Aorta (tissue), 5 donors: ENCODE data around the gene NKX2-4. TPM values are rescaled to one million over a fixed set of nuclear protein-coding genes. Genes with fewer than 3 reads are reported as not detected.

Experiments used
- ATAC-seq: fragments of 200-7000 bp; cut with Tn5 transposase; one replicate; pipeline ENCODE4 v1.9.1; 2022; ENCODE audit warnings: moderate library complexity; ENCODE audit not compliant: low FRiP score
- DNase-seq, 2 donors: peaks; one replicate each; pipeline ENCODE4 v3.0.0-alpha.2; 2020
- H3K27ac ChIP-seq, 2 donors: one replicate each; pipeline ENCODE4 v1.5.1; 2013; ENCODE audit warnings: low read length in 2 of 2, mild to moderate bottlenecking in 2 of 2, moderate library complexity in 2 of 2, control low read depth in 1 of 2, inconsistent platforms in 1 of 2, low read depth in 1 of 2
- H3K27me3 ChIP-seq, 2 donors: one replicate each; pipeline ENCODE4 v1.6.1; 2013; ENCODE audit warnings: control low read depth in 1 of 2, low read length in 1 of 2, mild to moderate bottlenecking in 1 of 2, moderate library complexity in 1 of 2; ENCODE audit not compliant: insufficient read depth in 2 of 2, control insufficient read depth in 1 of 2
- H3K36me3 ChIP-seq, 2 donors: one replicate each; pipeline ENCODE4 v1.6.1; 2013; ENCODE audit warnings: control low read depth in 1 of 2, low read length in 1 of 2, mild to moderate bottlenecking in 1 of 2; ENCODE audit not compliant: insufficient read depth in 2 of 2, control insufficient read depth in 1 of 2
- H3K4me1 ChIP-seq, 2 donors: one replicate each; pipeline ENCODE4 v1.6.1; 2013; ENCODE audit warnings: low read length in 2 of 2, control low read depth in 1 of 2, mild to moderate bottlenecking in 1 of 2, moderate library complexity in 1 of 2; ENCODE audit not compliant: insufficient read depth in 2 of 2, control insufficient read depth in 1 of 2
- H3K4me3 ChIP-seq, 2 donors: one replicate each; pipeline ENCODE4 v1.5.1; 2013; ENCODE audit warnings: low read length in 2 of 2, control low read depth in 1 of 2, mild to moderate bottlenecking in 1 of 2
- H3K9me3 ChIP-seq: one replicate; pipeline ENCODE4 v1.6.1; 2013; ENCODE audit warnings: mild to moderate bottlenecking, low read length; ENCODE audit not compliant: control insufficient read depth
- WGBS, 2 donors: extraction: QIAGEN DNeasy Blood & Tissue Kit; methylation state at CpG; one replicate each; pipeline ENCODE4 v1.1.7; 2013; 5-methylcytosine and 5-hydroxymethylcytosine counted together
- intact Hi-C, 2 donors: fragments of 100-400 bp; cut with DNase I; formaldehyde crosslinking; loops; one replicate each; pipeline versions ENCODE4 v1.14.2 to v1.15.0; 2022
- polyA plus RNA-seq, 2 donors: library from polyadenylated mRNA; stranded (reverse); fragments of 200-250 nt; gene quantifications; one replicate each; pipeline ENCODE4 v1.2.3, GENCODE V29; 2013
- total RNA-seq, 2 donors: library from RNA; stranded (reverse); fragmentation: NEBNext Ultra II Directional; extraction: Animal tissue kit (Norgen Biotek cat#: 25700); gene quantifications; one replicate each; pipeline ENCODE4 v1.2.1, GENCODE V29; 2021
- donor health status: healthy with polysubstance abuse.
- donor health status: Bipolar disorder and iron deficiency.
- donor health status: DM: no; HTN: no; CAD: no.
- donor health status: DM: no; HTN: no; CAD: no.
- donor health status: DM: yes; HTN: yes; CAD: no.

Gene NKX2-4
- total and polyA plus RNA-seq, 4 donors = not detected

DNA sequence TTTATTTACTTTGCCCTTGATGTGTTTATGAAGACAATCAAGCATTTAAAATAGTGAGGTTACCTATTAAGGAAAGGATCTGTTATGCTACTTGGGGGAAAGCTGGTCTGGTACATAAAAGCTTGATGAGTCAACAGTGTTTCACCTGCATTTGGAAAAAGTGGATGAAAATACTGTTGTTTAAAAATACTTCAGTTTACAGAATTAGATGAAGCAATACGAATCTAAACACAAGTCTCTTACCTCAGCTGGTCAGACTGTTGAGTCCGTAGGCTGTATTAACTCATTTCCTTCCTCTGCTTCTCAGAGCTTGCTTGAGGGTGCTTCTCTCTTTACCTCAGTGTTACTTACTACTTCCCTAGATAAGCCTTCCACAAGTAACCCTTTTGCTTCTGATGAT, 36.1 kb downstream of the NKX2-4 start:
- intact Hi-C loops = no loop called here
- H3K27ac ChIP-seq = no peak overlapping the region
- H3K9me3 ChIP-seq = no peaks in the 10 kb centered on the region
- ATAC-seq (no peak), DNase-seq (no peak)
- WGBS, 2 donors = 74 to 80% methylated on average over 2 of the region's 2 CpGs
- H3K36me3 ChIP-seq = peaks cover 2 to 13% of the 10 kb centered on the region in 2 donors
- peaks cover 0 to 2% of the 10 kb centered on the region in 2 donors for H3K4me1 ChIP-seq
- no peak overlapping the region for H3K4me3 ChIP-seq
- H3K27me3 ChIP-seq = no peaks in the 10 kb centered on the region

DNA sequence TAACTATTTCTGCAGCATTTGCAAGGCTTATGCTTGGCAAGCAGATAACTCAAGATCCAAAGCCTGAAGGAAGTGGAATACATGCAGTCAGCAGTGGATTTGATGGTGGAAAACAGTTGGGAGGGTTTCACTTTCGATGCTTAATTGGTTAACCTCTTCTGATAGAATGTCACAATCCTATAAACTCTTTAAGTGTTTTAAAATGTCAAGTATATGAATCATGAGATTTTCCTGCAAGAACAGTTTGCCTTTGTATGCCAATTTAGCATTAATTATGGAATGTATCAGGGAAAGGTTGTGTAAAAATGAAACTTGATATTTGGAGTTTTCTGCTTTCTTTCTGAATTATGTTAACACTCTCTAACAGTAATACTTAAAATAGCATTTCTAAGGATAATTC, 36.6 kb downstream of the NKX2-4 start:
- H3K9me3 ChIP-seq = no peaks in the 10 kb centered on the region
- H3K27me3 ChIP-seq = no peaks in the 10 kb centered on the region
- DNase-seq (no peak), ATAC-seq (no peak)
- peaks cover 0 to 2% of the 10 kb centered on the region in 2 donors for H3K4me1 ChIP-seq
- H3K27ac ChIP-seq = no peak overlapping the region
- intact Hi-C loops = no loop called here
- 84 to 98% methylated on average over 1 of the region's 1 CpG for WGBS, 2 donors
- H3K4me3 ChIP-seq = no peak overlapping the region
- H3K36me3 ChIP-seq = peaks cover 2 to 13% of the 10 kb centered on the region in 2 donors

DNA sequence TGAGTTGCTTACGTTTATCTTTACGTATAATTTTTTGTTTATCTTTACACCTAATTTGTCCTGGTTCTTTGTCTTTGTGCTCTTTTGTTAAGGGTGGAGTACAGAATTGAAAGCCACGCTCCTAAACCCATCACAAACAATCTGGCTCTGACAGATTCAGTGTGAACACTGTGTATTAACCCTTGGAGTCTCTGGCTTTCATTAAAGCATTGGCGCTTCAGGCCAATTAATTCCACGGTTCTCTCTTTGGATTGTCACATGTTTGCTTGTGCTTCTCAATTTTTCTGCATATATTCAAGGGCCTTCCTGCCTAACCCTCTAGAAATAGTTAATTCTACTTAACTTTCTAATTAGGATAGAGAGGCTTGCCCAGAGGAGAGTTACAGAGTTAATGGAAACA, 38.6 kb downstream of the NKX2-4 start:
- DNase-seq = no peak
- Histone ChIP-seq H3K4me1 (peaks cover 0 to 2% of the 10 kb centered on the region in 2 donors), H3K27me3 (no peaks in the 10 kb centered on the region), H3K9me3 (no peaks in the 10 kb centered on the region), H3K4me3 (no peak overlapping the region), H3K36me3 (peaks cover 2 to 13% of the 10 kb centered on the region in 2 donors), H3K27ac (no peak overlapping the region)
- 94 to 97% methylated on average over 5 of the region's 5 CpGs for WGBS, 2 donors
- ATAC-seq = no peak
- intact Hi-C loops = no loop called here

DNA sequence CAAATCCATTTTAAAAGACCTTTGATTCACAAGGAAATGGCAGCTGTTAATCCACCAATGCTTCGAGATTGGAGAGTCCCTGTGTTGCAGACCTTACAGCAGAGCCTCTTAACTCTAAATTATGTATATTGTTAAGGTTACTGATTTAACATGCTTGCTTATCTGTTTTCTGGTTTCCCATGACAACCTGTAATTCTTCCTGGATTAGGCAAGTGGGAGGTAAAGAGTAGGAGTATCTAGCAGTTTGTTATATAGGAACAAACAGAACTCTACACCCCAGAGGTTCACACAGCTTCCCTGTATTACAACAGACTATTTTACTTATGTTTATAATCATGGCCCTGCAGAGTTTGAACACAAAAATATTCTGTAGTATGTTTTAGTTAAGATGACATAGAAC, 39.5 kb downstream of the NKX2-4 start:
- no peaks in the 10 kb centered on the region for H3K27me3 ChIP-seq
- 85 to 89% methylated on average over 1 of the region's 1 CpG for WGBS, 2 donors
- no peak overlapping the region for H3K4me3 ChIP-seq
- ATAC-seq (no peak), DNase-seq (no peak)
- peaks cover 2 to 11% of the 10 kb centered on the region in 2 donors for H3K36me3 ChIP-seq
- H3K4me1 ChIP-seq = peaks cover 0 to 2% of the 10 kb centered on the region in 2 donors
- no peak overlapping the region for H3K27ac ChIP-seq
- no peaks in the 10 kb centered on the region for H3K9me3 ChIP-seq
- intact Hi-C loops = no loop called here

DNA sequence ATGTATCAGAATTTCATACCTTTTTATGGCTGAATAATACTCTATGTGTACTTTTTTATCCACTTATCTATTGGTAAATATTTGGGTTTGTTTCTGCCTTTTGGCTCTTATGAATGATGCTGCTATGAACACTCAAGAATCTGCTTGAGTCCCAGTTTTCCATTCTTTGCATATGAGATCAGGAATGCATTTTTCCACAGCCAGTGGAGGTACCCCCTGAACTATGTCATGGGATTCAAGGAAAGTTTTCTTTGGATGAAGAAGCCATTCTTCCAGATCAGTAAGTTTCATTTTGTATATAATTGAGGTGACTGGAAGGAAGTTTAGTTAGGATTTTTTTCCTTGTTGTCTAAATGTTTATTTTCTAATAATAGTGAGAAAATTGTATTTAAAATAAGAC, 40.9 kb downstream of the NKX2-4 start:
- Histone ChIP-seq H3K4me1 (no peaks in the 10 kb centered on the region), H3K9me3 (no peaks in the 10 kb centered on the region), H3K27me3 (no peaks in the 10 kb centered on the region), H3K4me3 (no peak overlapping the region), H3K27ac (no peak overlapping the region), H3K36me3 (peaks cover 2 to 4% of the 10 kb centered on the region in 2 donors)
- DNase-seq (no peak), ATAC-seq (no peak)
- intact Hi-C loops = no loop called here

DNA sequence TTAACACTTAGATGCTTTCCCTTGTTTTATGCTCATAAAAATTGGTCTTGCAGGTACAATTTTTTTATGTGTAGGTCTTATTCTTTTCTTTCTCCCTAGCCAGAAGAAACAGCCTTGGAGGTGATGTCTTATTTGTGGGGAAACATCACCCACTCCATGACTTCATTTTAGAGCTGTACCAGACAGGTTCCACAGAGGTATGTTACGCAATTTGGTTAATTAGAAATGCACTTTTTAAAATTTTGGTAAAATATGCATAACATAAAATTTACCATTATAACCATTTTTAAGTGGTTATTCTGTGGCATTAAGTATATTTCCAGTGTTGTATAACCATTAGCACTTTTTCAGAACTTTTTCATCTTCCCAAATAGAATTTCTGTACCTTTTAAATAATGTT, 41.3 kb downstream of the NKX2-4 start:
- Histone ChIP-seq H3K4me1 (no peaks in the 10 kb centered on the region), H3K27ac (no peak overlapping the region), H3K9me3 (no peaks in the 10 kb centered on the region), H3K4me3 (no peak overlapping the region), H3K27me3 (no peaks in the 10 kb centered on the region), H3K36me3 (peaks cover 2 to 3% of the 10 kb centered on the region in 2 donors)
- WGBS, 2 donors = 46 to 100% methylated on average over 1 of the region's 1 CpG
- intact Hi-C loops = no loop called here
- DNase-seq = no peak
- no peak for ATAC-seq

DNA sequence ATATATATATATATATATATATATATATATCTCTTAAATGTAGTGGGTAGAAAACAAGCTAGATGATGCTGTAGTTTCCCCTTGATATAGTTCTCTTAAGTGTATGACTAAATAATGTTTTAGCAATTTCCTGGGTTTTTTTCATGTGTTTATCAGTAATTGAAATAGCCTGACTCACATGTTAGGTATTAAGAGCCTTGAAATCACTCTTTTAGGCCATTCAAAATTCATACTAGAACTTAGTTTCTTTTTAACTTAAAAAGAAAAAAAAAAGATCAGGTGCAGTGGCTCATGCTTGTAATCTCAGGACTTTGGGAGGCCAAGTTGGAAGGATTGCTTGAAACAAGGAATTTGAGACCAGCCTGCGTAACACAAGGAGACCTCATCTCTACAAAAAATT, 44.1 kb downstream of the NKX2-4 start:
- Histone ChIP-seq H3K27me3 (no peaks in the 10 kb centered on the region), H3K27ac (no peak overlapping the region), H3K4me3 (no peak overlapping the region), H3K4me1 (no peaks in the 10 kb centered on the region), H3K9me3 (no peaks in the 10 kb centered on the region), H3K36me3 (peaks cover 0 to 3% of the 10 kb centered on the region in 2 donors)
- DNase-seq (no peak), ATAC-seq (no peak)
- intact Hi-C loops = no loop called here
- WGBS, 2 donors = 100% methylated on average over 1 of the region's 1 CpG

DNA sequence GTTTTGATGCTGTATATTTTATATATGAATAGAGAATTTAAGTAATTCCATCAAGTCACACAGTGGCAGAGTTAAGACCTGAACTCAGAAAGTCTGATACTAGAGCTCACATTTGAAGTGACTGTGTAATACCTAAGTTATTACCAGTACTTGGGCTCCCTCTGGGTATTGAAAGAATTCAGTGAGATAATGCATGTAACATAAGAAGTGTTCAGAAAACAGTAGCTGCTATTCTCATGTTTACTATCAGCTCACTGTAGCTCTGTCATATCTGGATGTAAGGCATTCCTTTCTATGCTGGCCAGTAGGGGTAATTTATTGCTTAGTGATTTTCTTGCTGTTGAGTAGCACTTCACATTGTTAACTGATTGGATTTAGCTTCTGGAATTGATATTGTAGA, 44.6 kb downstream of the NKX2-4 start:
- intact Hi-C loops = no loop called here
- H3K9me3 ChIP-seq = no peaks in the 10 kb centered on the region
- no peaks in the 10 kb centered on the region for H3K4me1 ChIP-seq
- DNase-seq (no peak), ATAC-seq (no peak)
- no peak overlapping the region for H3K27ac ChIP-seq
- peaks cover 0 to 3% of the 10 kb centered on the region in 2 donors for H3K36me3 ChIP-seq
- no peak overlapping the region for H3K4me3 ChIP-seq
- H3K27me3 ChIP-seq = no peaks in the 10 kb centered on the region
